Stimulated activated CD4-positive, alpha-beta T cell treated with anti-CD3 and anti-CD28 coated beads, Interleukin-1b, Interleukin-23, amount 100 ng/mL, for 48 hours (primary cell): ENCODE measurements around the gene DGKD.
A peak's percentile ranks its signal among the peaks of the same experiment; 100 is the strongest.

Source experiments
- DNase-seq: peaks from one replicate; pipeline ENCODE4 v3.0.0-alpha.2; 2020

DGKD gene

DNA sequence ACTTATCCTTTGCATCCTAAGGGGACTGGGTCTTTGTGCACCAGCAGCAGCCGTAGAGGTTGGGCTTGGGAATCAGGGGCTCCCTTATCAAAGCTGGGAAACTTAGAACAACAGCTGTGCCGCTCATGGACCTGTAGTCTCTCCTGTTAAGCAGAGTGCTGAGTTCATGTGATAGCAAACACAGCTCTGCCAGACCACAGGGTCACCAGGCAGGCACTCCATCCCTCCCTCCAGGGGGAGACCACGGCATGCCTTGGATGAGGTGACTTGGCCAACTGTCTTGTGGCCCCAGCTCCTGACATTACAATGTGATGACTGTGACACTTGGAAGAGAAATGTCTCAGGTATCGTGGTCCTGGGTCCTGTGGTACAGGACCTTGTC, 60.0 kb downstream of the DGKD start:
- DNase-seq: no peak

DNA sequence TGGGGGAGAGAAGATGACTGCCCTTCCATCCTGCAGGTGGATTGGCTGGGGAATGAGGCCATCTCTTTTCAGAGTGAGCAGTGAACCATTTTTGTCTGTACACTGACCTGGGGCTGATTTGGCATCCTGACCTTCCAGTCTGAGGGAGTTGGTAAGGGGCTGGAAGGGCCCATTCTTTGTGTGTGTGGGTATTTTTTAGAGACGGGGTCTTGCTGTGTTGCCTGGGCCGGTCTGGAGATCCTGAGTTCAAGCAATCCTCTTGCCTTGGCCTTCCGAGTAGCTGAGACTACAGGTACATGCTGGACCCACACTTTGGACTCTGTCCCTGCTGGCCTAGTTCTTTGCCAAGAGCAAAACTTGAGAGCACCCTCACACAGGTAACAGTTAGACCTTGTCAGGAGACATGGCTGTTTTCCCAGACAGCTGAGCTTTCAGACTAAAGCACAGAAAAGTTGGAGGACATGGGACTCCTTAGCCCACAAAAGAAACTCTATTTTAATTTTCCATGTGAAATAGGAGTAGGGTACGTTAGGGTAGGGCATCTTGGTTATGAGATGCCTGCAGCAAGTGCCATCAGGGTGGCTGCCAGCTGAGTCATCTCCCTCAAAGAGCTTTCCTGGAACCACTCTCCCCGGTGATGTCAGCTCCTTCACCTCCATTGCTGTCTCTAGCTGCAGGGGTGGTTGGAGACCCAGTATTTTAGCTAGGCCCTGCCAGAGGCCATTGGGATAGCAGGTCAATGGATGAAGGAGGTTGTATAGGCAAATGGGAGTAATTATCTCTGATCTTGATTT, 60.7 kb downstream of the DGKD start:
- peak; percentile 72 for DNase-seq

DNA sequence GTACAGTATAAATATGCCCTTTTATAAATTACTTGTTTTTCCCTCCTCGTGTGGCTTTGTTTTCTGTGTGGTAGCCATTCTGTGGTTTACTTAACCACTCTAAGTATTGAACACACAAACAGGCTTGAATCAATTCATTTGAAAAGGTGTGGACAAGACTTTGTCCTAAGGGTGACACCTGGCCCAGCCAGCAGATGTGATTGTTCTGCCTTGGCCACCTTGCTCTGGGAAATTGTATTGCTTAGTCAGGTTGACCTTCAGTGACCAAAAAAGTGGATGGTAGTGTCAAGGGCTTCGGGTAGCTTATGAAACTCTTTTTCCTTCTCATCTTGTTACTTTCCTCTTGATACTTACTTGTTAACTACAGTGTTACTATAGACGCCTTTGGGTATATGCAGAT, 61.9 kb downstream of the DGKD start:
- no peak for DNase-seq

DNA sequence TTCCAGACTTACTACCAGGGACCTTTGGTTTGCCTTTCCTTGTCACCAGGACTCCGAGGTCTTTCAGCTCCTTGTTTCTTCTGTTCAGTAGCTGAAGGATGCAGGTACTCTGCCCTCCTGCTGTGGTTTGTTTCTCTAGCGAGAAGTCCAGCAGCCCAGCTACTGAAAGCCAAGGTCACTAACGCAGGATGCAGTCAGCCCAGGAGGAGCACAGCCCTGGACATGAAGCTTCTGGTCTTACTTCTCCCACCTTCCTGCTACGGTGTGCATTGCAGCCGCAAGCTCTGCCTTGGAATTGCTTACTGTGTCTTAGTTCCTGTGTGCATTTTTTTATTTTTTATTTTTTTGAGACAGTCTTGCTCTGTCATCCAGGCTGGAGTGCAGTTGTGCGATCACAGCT, 62.4 kb downstream of the DGKD start:
- no peak for DNase-seq

DNA sequence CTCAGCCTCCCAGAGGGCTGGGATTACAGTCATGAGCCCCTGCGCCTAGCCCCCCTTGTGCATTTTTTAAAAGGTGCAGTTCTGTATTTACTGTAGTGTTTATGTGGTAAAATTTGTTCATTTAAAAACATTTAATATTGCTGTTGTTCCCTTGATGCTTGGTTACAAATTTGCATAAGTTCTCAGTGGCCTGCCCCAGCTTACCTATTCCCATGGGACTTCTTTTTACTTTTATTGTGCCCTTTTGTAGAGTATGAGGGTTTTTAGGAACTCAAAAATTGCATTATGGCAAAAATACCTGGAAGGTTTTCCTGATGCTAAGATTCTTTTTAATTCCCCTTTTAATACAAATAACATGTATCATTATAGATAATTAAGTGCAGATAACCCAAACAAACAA, 63.0 kb downstream of the DGKD start:
- DNase-seq: no peak

DNA sequence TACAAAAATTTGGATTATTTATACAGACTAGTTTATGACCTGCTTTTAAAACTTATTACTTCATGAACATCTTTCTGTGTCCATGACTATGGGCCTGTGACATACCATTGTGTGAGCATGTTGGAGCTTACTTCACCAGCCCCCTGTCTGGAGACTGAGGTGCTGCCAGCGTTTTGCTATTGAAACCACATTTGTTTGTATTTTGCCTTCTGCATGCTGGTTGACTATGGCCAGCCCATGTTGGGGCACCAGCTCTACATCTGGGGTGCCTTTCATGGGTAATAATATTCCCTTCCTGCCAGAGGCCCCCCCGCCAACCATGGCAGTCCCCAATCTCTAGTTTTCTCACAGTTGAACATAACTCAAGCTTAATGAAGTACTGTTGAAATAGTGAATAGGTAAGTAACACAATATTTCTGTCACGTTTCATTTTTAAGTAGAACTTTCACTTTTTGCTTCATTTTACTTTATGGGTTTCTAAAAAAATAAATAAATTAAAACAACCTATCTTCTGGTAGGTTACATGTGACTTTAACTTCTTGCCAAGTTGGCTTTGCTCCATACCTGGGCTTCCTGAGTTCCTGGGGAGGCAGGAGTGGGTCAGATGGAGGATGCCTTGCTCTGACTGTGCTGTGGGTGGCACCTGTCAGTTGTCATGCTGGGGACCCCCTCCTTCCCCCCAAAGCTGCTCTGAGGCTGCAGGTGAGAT, 63.9 kb downstream of the DGKD start:
- DNase-seq: no peak

DNA sequence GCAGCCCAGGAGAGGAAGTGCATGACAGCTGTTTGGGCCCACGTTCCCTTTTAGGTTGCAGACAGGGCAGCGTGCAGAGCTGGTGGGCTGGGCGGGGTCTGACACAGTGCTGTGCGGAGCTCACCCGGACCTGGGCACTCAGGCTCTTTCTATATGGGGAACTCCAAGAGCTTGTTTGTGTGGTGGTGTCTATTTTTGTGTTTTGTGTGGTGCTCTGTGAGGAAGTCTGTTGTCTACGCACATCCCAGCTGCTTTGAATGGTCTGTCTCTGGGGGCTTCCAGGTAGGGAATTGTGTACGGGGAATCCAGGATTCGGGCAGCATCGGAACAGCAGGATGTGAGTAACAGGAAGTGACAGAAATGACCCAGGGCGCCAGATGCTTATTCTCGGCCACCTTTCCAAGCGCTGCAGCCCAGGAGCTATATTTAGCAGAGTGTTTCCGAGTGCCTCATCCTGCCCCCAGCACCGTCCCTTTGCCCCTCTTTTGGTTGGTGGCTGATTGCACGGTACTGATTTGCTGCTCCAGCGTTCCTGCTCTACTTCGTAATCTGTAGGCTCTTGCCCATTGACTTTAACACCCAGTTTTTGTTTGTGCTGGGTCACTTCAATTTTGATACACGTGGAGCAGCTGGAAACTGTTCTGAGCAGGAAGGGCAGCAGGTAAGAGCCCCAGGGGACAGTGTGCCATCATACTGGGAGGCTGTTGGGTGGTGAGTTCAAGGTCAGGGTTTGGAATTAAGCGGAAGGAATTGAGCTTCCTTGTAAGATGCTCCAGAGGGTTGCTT, 64.7 kb downstream of the DGKD start:
- DNase-seq: peak; percentile 40

DNA sequence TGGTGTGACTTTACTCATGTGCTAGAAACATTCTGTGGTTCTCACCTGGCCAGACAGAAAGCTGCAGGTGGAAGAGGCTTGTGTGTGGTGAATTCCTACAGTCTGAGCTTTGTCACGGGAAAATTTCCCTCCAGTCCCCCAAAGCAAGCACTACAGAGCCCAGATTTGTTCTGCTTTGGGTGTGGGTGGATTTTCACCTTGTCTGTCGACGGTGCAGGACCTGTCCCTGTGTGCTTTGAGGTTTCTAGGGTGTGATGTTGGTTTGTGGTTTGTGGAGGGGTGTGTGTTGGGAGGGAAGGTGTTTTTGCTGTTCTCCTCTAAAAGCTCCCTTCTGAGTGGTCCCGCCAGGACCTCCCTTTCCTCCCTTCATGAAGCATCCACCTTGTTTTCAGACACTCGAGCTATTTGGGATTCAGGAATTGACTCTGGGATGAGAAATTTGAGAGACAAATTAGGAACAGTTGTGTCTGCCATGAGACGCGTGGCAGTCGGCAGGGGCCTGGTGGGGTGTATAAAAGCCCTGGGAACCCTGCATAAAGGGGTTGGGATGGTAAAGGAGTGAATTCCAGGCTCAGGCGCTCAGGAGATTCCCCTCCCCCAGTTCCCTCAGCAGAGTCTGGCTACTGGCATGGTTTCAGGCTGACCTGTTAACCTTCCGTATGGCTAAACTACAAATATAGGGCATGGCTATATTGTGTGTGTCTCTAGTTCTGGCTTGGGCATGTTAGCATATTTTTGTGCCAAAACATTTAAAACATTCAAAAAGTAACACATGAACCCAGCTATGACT, 65.5 kb downstream of the DGKD start:
- DNase-seq: no peak

DNA sequence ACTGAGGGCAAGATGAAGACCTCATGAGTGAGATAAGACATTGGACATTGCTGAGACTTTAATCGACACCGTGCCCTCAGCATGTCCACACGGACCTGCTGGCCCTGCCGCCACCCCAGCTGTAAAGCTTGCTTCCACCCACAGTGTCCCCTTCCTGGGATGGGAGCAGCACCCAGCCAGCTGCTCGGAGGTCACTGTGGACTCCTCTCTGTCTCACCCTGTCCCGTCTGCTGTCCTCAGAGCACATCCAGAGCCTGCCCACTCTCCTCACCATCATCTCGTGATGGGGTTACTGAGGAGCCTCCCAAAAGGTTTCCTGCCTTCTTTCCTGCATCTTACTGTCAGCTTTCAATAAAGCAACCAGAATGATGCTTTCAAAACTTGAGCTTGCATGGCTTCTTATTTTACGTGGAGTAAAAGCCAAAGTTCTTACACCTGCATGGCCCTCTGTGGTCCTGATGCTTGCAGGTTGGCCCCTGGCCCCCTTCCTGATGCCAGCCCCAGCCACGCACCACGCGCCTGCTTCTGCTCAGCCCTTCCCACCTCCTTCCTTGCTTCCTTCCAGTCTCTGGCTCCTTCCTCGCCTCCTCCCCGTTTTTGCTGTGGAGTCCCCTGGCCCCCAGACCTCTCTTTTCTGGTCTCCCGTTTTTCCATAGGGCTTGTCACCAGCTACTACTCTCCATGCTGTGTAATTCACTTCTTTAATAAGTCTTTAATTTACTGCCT, 67.0 kb downstream of the DGKD start:
- DNase-seq: no peak

DNA sequence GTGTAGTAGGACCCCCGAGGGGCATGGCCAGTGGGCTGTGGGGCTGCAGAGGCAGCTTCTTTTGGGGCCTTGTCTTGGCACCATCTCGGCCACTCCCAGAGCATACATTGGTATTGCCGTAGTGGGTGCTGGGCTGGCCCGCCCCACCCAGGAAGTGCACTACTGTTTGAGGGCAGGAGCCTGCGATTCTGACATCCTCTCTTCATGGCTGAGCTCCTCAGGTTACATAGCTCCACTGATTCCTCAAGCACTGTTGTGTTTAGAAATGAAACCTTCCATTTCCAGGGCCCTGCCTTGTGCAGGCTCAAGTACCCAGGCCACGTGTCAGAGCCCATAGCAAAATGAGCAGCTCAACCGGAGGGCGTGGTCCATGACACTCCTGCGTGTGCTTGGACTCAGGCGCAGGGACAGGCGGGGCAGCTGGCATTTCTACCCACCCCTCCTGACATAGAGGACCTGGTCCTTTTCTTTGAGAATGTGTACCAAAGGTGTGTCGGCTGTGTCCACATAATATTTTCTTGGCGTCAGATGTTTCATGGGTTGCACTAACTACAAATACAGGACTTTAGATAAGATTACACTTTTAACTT, 67.9 kb downstream of the DGKD start:
- peak; percentile 45 for DNase-seq

DNA sequence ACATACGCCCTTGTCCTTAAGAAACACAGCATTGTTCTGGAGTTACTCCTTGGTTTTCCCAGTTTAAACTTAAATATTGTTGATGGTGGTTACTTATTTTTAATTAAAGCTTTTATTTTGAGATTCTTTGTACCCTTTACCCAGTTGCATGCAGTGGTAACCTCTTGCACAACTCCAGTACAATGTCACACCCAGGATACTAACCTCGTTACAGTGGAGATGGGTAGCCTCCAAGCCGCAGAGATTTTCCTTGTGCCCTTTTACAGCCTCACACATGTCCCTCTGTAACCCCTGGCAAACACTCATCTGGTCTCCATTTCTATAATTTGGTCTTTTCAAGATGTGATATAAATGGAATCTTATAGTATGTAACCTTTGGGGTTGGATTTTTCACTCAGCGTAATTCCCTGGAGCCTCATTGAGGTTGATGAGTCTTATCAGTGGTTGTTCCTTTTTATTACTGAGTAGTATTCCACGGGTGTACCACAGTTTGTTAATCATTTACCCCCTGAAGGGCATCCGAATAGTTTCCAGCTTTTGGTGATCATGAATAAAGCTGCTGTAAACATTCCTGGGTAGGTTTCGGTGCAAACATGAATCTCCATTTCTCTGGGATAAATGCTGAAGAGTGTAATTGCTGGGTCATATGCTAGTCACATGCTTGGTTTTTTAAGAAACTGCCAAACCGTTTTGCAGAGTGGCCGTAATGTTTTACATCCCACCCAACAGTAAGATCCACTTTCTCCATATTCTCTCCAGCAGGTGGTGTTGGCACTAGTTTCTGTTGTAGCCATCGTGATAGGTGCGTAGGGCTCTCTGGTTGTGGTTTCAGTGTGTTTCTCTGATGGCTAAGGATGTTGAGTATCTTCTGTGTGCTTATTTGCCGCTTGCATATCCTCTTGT, 68.6 kb downstream of the DGKD start:
- no peak for DNase-seq

DNA sequence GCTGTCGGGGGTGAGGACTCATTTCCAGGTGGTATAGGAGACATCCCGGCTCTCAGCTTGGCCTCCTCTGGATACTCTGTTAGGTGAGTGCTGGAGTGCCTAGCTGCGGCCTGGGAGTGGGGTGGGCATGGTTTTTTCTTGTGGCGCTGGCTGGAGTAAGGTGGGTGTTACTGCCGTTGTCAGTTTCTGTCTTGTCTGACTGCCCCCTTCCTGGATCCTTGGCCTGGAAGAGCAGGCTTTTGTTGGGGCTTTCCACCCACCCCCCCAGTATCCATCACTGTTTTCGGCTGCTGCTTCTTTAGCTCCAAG, 69.2 kb downstream of the DGKD start:
- DNase-seq: no peak

DNA sequence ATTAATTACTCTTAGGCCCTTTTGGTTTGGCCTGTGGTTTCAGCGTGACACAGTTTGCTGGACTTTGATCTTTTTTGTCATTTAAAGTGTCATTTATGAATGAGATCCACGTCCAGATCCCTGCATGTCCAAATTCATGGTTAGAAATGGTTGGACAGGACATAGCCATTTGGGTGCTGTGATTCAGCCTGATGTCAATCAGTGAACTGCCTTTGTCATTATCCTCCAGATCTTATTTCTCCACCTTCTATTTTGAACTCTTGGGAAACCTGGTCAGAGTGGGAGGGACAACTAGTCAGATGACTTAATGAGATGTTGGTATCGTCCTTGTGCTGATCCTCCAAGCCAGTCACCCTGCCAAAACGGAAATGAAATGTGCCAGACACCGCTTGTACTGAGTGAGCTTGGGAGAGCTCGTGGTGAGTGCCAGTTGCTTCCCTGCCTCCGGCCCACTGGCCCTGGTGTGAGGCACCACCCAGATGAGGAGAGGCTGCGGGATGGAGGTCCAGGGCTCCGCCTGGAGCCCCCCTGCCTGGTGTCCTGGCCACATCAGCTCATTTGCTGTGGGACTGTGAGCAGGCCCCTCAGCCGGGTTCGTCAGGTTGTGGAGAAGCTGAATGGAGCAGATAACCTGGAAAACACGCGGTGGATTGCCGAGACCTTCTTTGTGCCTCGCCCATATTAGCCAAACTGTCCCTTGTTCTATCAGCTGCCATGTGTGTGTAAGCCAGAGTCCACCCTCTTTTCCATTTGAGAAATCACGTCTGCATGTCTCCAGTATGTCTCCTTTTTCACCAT, 70.1 kb downstream of the DGKD start:
- DNase-seq: no peak

DNA sequence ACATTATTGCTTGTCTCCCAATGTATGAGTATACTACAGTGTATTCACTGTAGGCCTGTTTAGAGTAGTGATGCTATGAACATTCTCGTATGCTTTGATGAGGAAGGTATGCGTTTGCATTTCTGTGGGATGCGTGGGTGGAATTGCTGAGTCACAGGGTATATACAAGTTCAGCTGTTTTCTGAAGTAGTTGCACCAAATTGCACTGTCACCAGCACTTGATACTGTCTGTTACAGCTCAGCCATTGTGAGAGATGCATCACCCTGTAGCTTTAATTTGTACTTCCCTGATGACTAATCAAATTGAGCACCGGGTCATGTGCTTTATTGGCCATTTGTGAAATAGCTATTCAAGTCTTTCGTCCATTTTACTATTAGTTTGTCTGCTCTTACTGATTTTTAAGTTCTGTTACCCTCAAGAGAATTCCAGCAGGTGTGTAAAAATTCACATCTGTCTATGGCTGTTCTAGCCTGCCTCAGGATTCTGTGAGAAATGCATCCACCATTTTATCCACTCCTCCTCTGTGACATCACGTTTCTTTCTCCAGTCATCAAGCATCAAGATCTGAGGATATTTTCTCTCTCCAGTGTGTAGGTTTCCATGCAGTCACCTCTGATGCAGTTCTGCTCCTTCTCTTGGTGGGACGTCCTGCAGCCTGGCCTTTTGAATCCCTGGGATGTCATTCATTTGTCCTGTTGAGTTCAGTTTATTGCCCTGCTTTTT, 72.5 kb downstream of the DGKD start:
- peak; percentile 87 for DNase-seq

DNA sequence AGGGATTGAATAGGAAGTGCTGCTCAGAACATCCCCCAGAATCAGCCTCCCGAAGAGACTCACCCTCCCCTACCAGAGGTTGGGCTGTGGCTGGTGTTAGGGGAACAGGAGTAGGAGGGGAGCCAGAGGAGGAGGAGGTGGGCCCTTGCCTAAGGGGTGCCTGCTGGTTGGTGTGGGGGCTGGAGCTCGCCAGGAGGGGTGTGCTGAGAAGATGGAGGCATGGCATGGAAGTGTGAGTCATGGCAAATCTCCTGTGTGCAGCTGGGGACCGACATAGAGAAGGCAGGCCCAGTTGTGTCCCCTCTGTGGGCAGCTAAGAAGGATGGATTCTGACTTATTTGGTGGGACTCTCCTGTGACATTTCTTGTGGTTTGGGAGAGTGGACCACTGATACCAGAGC, 73.7 kb downstream of the DGKD start:
- no peak for DNase-seq

DNA sequence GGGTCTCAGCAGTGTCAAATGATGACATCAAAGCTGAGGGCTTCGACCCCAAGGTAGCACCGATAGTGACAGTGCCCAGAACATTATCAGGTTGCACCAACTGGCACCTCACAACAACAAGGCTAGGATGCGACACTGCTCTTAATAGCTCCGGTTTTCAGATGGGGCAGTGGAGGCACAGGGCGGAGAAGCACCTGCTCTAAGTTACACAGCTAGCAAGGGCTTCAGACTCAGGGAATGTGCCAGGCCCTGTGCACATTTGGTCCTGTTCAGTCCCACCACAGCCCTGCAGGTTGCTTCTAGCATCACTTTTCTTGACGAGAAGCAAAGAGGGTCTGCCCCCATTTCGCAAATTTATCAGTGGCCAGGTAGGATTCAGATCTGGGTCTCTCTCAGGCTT, 74.1 kb downstream of the DGKD start:
- no peak for DNase-seq

DNA sequence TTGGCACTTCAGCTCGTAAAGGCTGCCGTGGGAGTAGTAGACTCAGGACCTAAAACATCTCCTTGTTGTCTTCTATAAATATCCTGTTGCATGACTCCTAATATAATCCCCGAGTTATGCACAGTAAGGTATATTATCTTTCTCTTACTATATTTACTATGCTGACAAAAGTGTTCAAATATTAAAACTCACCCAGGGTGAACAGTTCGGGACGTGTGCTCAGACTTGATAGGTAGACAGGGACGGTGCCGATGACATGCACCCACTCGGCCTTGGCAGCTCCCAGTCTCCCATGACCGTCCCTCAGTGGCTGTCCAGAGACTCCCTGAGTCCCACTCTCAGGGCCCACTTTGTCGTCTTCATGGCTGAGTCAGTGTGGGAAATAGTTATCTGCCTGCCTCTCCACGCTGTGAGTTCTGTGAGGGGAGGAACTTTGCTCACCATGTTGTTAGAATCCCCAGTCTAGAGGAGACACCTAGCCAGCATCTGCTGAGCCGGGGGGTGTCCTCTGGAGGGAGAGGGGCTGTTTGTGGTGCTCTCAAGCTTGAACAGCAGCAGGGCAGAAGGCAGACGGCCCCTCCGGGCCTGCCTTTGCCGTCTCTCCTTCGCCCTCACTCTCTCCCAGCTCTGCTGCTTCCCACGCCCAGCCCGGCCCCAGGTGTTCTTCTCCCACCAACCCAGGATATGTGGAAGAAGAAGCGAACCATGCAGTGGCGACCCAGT, 75.0 kb downstream of the DGKD start:
- no peak for DNase-seq

DNA sequence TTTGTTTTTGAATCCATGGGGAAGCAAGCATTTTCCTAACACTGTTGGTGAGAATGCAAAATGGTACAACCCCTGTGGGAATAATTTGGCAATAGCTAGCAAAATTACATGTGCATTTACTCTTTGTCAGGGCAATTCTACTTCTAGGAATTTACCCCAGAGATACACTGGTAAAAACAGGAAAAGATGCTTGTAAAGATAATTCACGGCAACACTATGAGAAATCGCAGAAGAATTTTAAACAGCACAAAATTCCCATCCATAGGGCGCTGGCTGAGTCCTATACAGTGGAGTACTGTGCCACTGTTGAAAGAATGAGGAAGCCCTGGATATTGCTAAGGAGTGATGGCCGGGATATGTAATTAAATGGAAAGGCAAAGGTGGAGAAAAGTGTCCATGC, 75.8 kb downstream of the DGKD start:
- DNase-seq: no peak

DNA sequence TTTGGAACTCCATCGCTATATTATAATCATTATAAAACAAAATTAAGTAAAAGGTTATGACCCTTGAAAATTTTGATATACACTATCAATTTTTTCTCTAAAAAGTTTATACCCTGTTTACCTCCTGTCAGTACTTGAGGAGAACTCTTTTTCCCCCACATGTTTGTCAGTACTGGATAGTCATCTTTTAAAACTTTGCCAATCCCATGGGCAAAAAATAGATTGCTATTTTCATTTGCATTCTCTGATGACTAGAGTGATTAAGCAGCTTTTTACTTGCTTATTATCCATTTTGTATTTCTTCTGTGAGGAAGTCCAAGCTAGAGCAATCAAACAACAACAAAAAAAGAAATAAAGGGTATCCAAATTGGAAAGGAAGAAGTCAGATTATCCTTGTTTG, 76.4 kb downstream of the DGKD start:
- DNase-seq: no peak
